GM15510 (cell line): ENCODE measurements around the gene ZNF219.

Experiments used
- POLR2A ChIP-seq: IDR thresholded peaks from 3 replicates; pipeline ENCODE4 v1.6.1; 2011; ENCODE audit warnings: borderline replicate concordance; ENCODE audit not compliant: insufficient read length; ENCODE audit errors: extremely low read depth

The ZNF219 gene

DNA sequence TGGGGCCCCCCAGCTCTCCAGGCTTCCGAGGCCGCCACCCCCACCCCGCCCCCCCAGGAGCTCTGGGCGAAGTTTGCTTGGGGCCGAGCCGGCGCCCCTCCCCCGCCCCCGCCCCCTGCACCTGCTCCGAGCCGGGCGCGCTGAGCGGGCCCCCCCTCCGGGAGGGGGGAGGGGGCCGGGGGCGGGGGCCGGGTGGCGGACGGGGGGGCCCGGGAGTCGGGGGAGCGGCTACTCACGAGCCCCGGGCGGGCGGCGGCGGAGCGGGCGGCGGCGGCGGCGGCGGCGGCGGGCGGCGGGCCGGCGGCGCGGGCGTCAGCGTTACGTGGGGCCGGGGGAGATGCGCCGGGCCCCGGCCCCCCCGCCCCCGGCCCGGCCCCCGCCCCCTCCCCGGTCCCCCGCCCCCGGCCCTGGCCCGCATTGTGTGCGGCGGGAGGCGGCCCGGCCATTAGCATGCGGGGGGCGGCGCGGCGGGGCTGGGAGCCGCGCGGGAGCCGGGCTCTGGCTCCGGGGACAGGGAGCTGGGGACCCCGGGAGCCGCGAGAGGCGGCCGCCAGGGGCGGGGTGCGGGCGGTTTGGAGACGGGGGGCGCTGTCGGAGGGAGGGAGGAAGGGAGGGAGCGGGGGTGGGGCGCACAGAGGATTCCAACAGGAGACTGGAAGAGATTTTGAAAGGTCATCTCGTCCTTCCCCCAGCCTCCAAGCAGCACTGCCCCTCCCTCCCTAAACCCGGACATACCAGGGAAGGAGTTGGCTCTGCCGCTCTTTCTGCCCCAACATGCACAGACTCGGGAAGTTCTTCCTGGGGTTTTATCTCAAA, at the start of gene ZNF219:
TSS of gene ZNF219 (minus strand) at position 580 of the 816 bp plus-strand sequence. CDS start 5,064 bp downstream, outside the sequence.
- TF ChIP-seq POLR2A, result no peak

DNA sequence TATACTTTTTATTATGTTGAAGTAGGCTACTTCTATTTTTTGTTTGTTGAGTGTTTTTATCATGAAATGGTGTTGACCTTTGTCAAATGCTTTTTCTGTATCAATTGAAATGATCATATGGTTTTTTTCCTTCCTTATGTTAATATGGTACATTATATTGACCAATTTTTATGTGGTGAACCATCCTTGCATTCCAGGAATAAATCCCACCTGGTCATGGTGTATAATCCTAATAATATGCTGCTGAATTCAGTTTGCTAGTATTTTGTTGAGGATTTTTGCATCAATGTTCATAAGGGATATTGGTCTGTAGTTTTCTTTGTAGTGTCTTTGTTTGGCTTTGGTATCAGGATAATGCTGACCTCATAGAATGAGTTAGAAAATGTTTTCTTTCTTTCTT, 47.0 kb upstream of the ZNF219 start:
- TF ChIP-seq POLR2A, result no peak

- no peak for TF ChIP-seq POLR2A
These were observed 43.9 kb upstream of the ZNF219 start for GRCh38 chr14:21142357-21142756.

DNA sequence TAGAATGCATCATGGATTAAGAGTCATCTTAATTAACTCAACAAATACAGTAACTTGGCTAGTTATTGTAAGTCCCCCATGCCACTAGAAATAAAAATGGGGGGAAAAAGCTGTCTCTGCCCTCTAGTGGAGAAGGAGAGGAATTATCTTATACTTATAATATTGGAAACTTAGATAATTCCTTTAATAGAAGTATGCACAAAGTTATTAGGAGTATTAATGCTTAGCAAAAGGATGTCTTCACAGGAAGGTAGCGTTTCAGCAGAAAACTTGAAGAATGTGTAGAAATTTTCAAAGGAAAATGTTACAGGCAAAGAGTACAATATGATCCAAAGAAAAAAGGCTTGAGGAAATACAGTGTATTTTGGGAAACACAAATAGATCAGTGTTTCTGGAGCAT, 37.6 kb upstream of the ZNF219 start:
- no peak for TF ChIP-seq POLR2A

DNA sequence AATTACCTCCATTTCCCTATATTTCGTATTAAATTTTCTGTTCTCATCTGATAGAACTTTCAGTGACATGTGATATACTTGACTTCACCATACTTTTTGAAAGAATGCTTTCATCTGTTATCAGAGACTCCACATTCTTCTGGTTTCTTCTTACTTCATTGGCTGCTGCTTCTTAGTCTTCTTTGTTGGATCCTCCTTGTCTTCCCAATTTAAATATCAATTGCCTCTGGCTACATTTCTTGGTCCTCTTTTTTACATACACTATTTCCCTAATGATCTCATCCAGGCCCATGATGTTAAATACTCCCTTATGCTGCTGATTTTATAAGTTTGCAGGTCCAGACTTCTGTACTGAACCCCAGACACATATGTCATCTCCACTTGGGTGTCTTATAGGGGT, 35.4 kb upstream of the ZNF219 start:
- no peak for TF ChIP-seq POLR2A

DNA sequence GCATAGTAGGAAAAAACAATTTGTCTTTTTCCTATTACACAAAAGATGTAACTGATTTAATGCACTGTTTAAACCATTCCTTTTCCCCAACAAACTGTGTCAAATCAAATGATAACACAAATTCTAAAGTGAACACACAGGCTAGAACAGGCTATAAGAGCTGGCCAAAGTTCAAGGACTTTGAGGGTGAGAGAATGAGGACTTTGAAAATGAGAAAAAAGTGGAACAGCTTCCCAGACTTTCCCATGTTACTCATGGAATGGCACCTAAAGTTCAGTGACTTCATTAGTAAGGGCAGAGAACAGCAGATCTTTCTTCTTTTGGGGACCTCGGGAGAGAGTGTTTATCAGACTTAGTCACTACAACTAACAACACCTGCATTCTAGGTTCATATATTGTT, 25.0 kb upstream of the ZNF219 start:
- no peak for TF ChIP-seq POLR2A

GRCh38 chr14:21121122-21121521, 22.7 kb upstream of the ZNF219 start:
- no peak for TF ChIP-seq POLR2A

DNA sequence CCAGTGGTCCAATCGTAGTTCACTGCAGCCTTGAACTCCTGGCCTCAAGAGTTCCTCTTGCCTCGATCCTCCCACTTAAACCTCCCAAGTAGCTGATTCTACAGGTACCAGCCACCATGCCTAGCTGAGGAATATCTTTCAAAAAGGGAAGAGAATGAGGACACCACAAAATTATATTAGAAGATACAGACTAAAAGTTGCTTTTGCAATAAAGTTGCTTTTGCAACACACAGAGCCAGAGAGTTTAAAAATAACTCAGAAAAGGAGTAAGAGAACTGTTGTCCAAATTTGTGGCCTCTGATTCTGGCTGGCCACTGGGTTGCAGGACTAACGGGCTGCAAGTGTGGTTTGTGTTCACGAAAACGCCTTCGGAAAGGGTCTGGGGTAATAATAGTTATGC, 22.2 kb upstream of the ZNF219 start:
- no peak for TF ChIP-seq POLR2A

DNA sequence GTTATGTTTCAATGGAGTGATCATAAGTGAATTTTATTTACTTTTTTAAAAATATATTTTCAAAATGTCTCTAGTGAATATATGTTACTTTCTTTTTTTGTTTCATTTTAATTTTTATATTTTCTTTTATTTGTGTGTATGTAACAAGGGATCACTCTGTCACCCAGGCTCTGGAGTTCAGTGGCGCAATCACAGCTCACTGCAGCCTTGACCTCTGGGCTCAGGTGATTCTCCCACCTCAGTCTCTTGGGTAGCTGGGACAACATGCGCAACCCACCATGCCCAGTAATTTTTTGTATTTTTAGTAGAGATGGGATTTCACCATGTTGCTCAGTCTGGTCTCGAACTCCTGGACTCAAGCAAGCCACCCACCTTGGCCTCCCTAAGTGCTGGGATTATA, 20.5 kb upstream of the ZNF219 start:
- no peak for TF ChIP-seq POLR2A

DNA sequence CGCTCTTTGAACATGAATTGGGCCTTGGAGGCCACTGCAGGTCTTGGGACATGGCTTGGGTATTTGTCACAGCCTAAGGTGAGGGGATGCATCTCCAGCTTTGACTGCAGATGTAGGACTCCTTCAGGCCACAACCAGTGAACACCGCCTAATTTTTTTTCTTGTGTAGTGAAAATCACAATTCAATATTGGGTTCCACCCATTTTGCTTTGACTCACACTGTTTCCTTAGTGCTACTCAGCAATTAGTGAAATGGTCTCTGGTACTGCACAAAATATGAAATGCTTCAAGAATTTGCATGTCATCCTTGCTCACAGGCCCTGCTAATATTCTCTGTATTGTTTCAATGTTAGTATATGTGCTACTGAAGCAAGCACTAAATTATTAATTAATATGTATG, 14.9 kb upstream of the ZNF219 start:
- no peak for TF ChIP-seq POLR2A

DNA sequence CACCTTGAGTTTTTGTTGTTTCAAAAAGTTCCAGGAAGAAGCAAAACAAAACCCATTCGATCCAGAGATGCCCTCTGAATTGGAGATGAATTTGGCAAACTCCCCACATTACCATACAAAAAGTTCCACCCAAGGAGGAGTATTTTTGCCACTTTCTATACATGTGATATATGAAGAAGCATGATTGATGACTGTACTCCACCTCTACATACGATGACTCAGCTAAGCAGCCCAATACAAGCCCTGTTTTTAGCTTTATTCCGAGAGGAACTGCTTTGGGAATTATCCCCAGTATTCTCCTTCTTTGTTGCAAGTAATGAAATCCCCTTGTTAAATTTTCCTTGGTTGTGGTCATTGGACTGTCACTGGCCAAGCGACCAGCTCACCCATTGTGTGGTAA, 13.8 kb upstream of the ZNF219 start:
- no peak for TF ChIP-seq POLR2A

GRCh38 chr14:21109377-21110138, 11.1 kb upstream of the ZNF219 start:
- TF ChIP-seq POLR2A, result no peak

DNA sequence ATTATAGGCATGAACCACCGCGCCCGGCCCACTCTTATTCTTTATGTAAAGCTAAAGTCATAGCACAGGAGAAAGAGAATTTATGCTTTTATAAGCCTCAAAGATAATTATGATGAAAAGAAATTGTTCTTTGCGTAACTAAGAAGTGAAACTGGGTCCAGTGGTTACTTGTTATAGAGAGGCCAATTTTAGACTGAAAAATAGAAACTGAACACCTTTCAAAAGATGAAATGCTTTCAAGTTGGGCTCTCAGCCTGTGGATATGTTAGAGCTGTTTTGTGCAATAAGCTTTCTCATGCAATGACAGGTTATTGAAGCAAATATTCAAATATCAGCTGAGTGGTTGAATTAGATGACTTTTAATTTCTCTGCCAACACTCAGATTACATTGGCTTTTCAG, 10.3 kb upstream of the ZNF219 start:
- no peak for TF ChIP-seq POLR2A

DNA sequence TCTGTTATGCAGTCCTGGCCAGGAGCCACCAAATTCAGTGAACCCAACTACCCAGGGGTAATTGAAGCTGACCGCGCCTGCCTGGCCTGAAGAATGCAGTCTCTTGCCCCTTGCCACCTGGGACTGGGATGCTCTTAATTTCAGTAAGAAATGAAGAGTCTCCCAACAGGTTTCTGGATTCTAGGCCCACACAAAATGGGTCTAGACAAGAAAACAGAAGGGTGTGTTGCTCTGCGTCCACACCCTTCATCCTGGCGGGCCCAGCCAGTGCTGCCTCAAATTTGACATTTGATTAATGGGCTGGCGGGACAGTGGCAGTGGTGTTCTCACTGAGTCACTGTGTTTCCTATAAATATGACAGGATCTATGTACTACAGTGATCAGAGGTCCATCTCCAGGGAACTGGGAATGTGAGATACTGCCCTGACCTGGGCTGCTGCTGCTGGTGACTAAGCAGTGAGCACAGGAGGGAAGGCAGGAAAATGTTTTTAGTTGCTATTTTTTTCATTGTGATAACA, 8.9 kb upstream of the ZNF219 start:
- TF ChIP-seq POLR2A, result no peak

DNA sequence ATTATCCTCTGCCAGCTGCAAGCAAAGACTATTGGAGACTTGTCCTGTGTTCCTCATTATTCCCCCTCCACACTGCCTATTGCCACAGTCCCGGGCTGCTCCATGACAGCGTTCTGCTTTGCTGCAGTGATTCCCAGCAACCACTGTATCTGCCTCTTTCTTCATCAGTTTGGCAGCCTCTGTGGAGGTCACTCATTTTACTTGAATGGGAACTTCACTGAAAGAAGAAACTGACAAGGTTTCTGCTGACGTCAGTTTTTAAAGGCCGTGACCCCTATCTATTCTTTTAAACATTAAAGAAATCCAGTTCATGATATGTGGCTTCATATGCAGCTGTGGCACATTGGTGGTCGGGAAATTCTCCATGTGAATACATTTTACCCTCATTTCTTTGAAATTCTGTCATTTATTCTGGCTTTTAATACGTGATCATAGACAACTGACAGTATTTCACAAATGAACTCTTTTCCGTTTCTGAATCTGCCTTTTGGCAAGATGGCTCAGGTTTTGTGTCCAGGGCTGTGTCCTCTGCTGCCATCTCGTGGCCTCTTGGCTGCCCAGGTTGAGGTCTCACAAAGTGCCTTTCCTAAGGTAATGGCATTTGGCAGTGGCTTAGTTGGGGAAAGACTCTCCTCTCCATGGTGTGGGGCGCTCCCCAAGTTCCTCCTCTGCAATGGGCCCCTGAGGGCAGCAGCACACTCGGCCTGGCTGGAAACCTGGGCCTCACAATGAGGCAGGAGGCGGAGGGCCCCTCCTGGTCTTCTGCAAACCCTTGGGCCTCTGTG, 8.2 kb upstream of the ZNF219 start:
- TF ChIP-seq POLR2A, result no peak
